ENCODE results near the gene SLC38A3. TPM values are rescaled to one million over a fixed set of nuclear protein-coding genes. Genes with fewer than 3 reads are reported as not detected.

Gene SLC38A3
- total and polyA plus RNA-seq, 9 of the 15 experiments (the other 6 are each of a cell fraction or from before 2014, with no cell fraction given): 0.09 to 0.38 (median 0.16) TPM; not detected in 6

DNA sequence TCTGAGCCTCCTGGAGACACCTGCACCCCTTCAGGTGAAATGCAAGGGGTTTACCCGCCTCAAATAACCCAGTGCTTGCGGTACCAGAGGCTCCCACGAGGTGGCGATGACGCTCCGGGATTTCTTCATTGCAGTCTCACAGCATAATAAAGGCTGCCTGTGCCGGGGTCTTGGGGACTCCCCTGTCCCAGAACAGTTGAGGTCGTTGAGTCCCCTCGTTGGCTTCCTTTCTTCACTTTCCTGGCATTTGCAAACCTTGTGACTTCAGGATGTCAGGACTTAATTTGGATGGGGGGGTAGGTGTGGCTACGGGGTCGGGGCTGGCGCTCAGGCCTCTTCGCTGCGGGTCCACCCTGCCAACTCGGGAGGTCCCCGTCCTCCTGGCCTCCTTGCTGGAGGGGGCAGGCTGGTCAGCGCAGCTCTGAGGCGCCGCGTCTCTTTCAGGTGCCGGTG, 12.4 kb upstream of the SLC38A3 start (continued):
- peak; percentile 47 for TF ChIP-seq REST (IDR thresholded peaks at IDR 0.05; ENCODE audit: borderline replicate concordance)
- no peak for TF ChIP-seq REST (CRISPR knock-in tag; IDR thresholded peaks at IDR 0.05; ENCODE audit: low read depth)
- TF ChIP-seq, protein P1, sequence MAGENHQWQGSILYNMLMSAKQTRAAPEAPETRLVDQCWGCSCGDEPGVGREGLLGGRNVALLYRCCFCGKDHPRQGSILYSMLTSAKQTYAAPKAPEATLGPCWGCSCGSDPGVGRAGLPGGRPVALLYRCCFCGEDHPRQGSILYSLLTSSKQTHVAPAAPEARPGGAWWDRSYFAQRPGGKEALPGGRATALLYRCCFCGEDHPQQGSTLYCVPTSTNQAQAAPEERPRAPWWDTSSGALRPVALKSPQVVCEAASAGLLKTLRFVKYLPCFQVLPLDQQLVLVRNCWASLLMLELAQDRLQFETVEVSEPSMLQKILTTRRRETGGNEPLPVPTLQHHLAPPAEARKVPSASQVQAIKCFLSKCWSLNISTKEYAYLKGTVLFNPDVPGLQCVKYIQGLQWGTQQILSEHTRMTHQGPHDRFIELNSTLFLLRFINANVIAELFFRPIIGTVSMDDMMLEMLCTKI (IDR thresholded peaks at IDR 0.05; ENCODE audit: partially characterized antibody): no peak
- TF ChIP-seq, protein P2, sequence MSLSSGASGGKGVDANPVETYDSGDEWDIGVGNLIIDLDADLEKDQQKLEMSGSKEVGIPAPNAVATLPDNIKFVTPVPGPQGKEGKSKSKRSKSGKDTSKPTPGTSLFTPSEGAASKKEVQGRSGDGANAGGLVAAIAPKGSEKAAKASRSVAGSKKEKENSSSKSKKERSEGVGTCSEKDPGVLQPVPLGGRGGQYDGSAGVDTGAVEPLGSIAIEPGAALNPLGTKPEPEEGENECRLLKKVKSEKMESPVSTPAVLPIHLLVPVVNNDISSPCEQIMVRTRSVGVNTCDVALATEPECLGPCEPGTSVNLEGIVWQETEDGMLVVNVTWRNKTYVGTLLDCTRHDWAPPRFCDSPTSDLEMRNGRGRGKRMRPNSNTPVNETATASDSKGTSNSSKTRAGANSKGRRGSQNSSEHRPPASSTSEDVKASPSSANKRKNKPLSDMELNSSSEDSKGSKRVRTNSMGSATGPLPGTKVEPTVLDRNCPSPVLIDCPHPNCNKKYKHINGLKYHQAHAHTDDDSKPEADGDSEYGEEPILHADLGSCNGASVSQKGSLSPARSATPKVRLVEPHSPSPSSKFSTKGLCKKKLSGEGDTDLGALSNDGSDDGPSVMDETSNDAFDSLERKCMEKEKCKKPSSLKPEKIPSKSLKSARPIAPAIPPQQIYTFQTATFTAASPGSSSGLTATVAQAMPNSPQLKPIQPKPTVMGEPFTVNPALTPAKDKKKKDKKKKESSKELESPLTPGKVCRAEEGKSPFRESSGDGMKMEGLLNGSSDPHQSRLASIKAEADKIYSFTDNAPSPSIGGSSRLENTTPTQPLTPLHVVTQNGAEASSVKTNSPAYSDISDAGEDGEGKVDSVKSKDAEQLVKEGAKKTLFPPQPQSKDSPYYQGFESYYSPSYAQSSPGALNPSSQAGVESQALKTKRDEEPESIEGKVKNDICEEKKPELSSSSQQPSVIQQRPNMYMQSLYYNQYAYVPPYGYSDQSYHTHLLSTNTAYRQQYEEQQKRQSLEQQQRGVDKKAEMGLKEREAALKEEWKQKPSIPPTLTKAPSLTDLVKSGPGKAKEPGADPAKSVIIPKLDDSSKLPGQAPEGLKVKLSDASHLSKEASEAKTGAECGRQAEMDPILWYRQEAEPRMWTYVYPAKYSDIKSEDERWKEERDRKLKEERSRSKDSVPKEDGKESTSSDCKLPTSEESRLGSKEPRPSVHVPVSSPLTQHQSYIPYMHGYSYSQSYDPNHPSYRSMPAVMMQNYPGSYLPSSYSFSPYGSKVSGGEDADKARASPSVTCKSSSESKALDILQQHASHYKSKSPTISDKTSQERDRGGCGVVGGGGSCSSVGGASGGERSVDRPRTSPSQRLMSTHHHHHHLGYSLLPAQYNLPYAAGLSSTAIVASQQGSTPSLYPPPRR (CRISPR knock-in tag; IDR thresholded peaks at IDR 0.05; ENCODE audit: borderline replicate concordance): no peak
- TF ChIP-seq ZNF586 (CRISPR knock-in tag; conservative IDR thresholded peaks at IDR 0.05): no peak
- TF ChIP-seq, protein P3, sequence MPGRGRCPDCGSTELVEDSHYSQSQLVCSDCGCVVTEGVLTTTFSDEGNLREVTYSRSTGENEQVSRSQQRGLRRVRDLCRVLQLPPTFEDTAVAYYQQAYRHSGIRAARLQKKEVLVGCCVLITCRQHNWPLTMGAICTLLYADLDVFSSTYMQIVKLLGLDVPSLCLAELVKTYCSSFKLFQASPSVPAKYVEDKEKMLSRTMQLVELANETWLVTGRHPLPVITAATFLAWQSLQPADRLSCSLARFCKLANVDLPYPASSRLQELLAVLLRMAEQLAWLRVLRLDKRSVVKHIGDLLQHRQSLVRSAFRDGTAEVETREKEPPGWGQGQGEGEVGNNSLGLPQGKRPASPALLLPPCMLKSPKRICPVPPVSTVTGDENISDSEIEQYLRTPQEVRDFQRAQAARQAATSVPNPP (IDR thresholded peaks at IDR 0.05; ENCODE audit: borderline replicate concordance, insufficient read depth, insufficient read length): no peak
- no peak for TF ChIP-seq FOXP1 (CRISPR knock-in tag; IDR thresholded peaks at IDR 0.05)
- no peak for TF ChIP-seq RBM25 (IDR thresholded peaks at IDR 0.05; ENCODE audit: low read depth, low read length, severe bottlenecking)
- TF ChIP-seq ZNF217 (CRISPR knock-in tag; IDR thresholded peaks at IDR 0.05): no peak
- TF ChIP-seq HIVEP1 (CRISPR knock-in tag; IDR thresholded peaks at IDR 0.05): no peak
- TF ChIP-seq ZNF431 (CRISPR knock-in tag; IDR thresholded peaks at IDR 0.05): no peak

All from K562 (cell line).